Measurements from ENCODE around the gene NKAIN2. TPM values are rescaled to one million over a fixed set of nuclear protein-coding genes. Genes with fewer than 3 reads are reported as not detected.

The NKAIN2 gene
- total RNA-seq, 1 donor from 2014 or later, result 4.6 TPM

DNA sequence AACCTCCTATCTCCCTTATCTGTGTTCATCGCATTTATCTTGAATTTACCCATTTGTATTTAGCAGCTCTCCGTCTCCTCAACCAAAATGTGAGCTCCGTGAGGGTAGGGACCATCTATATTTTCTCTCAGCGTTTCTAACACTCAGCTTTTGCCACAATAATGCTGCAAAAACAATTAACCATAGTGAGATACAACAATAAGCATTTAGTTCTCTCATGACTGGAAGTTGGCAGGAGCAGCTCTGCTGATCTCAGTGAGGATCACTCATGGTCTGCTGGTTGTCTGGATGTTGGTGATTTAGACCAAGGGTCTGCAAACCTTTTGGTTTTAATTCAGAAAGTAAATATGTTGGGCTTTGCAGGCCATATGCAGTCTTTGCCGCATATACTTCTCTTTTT is 763.7 kb downstream of the NKAIN2 start:
- no peak for DNase-seq (ENCODE audit: low spot score)

DNA sequence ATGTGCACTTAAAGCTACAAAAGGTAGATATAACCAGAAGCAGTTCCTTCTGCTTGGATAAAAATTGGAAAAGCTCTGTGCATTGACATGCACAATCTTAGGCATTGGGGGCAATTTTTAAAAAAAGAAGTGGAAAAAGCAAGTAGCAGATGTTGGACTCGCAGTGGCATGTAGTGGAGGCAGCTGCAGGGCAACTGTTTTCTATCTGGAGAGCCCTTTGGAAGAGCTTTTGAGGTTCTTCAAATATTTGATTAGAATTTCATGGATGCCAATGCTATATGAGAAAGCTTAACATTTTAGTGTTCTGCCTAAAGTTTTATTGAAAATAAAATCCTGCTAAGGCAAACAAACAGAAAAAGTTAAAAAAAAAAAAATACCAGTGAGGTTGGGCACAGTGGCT is 770.3 kb downstream of the NKAIN2 start:
- DNase-seq (ENCODE audit: low spot score), result no peak

DNA sequence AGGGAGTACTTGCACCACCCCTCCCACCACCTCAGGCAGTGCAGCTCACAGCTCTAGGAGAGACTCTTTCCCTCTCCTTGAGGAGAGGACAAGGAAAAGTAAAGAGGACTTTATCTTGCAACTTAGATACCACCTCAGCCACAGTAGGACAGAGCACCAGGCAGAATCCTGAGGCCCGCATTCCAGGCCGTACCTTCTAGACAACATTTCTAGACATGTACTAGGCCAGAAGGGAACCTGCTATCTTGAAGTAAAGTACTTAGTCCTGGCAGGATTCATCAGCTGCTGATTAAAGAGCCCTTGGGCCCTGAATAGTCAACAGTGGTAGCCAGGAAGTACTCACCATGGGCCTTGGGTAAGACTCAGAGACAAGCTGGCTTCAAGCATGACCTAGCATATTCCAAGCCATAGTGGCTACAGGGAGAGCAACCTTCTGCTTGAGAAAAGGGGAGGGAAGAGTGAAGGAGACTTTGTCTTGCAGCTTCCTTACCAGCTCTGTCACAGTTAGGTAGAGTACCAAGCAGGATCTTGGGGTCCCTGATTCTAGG is 774.1 kb downstream of the NKAIN2 start:
- DNase-seq (ENCODE audit: low spot score), result no peak

DNA sequence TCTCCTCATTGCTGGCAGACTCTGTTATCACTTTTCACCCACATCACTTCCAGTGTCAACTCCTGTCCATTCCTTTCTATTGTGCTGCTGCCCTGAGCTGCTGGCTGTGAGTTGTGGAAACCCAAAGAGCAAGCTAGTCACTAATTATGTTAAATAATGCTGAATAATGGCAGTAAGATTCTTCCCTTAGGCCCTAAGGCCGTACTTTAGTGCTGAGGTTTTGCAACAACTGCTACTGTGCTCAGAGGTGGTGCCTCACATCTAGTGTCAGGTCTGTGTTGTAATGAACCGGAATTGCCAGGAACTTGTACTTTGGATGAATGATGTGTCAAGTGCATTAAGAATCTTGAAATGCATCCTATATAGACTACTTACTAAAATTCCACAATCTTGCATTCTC is 786.3 kb downstream of the NKAIN2 start:
- DNase-seq (ENCODE audit: low spot score), result no peak

DNA sequence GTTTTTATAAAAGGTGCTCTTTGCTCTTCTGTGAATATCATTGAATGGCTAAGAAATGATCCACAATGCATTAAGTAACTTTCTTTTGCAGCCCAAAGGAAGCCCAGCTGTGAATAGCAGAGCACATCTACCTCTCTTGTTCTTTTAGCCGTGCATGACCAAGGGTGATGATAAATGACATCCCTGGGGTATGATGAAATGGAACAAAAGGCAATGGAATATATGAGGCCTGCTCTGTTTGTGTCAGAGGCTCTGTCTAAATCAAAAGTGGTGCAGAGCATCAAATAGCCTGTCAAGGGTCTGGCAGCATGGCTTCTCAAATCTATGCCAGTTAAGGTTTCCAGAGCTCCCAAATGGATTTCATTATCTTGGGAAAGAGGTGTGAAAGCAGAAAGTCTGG is 796.0 kb downstream of the NKAIN2 start:
- no peak for DNase-seq (ENCODE audit: low spot score)

DNA sequence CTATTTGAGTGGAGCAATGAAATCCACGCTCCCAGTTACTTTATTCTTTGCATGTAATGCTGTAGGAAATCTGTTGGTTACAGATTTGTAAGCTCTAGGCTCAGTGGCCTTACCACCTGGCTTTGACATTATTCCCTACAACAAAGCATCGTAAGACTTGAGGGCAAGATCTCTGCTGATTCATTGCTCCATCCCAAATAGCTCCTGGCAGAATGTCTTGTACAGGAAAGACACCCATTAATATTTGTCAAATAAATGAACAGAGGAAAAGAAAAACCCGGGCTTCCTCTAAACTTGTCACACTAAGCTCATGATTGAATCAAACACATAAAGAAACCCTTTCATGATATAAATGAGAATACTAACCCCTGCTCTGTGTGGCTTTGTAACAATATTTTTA is 801.1 kb downstream of the NKAIN2 start:
- DNase-seq (ENCODE audit: low spot score), result no peak

DNA sequence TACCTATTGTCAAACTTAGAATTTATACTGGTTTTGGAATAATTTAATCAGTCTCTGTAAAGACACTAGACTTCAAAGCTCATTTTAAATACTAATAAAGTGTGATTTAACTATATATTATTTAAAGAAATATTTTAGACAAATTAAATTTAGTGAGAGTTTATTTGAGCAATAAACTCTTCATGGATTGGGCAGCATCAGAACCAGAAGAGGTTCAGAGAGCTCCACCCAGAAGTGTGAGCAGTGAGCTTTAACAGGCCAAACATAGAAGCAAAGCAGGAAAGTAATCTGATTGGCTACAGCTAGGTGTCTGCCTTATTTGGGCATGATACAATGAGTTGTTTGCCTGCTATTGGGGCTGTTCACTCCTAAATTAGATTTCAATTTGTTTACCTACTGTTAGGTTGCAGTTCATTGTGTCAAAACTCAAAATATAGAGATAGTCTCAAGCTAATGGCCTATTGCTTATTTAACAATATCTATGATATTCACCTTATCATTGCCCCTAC is 803.5 kb downstream of the NKAIN2 start:
- no peak for DNase-seq (ENCODE audit: low spot score)

DNA sequence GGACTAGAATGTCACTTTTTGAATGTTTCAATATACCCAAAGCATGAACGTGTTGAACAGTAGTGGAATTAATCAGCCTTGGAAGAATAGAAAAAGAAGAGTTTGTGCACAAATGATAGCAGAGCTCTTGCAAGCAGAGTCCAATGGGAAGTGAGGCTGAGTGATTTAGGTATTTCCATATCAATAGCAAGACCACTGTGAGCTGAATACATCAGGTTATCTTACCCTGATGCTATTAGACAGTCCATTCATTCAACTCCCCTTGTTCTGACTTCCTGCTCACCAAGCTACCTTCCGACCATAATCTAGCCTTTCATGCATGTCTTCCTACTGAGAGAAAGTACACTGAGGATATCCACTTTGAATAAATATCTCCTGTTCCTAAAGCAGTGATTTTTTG is 809.4 kb downstream of the NKAIN2 start:
- no peak for DNase-seq (ENCODE audit: low spot score)

DNA sequence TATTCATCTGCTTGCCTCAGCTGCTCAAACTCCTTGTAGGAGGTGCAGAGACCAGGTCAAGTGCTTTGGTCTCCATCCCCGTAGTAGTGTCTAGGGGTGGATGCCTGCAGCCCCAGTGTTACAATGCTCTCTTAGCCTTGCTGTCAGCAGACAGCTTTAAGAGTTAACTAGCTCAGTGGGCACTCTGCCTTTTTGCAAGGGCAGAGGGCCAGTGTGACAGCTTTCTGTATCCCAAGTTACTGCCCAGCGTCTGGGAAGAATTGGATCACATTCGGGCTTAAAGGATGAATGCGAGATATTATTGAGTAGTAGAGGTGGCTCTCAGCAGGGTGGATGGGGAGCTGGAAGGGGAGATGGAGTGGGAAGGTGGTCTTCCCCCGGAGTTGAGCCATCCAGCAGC is 818.7 kb downstream of the NKAIN2 start:
- no peak for DNase-seq (ENCODE audit: low spot score)

DNA sequence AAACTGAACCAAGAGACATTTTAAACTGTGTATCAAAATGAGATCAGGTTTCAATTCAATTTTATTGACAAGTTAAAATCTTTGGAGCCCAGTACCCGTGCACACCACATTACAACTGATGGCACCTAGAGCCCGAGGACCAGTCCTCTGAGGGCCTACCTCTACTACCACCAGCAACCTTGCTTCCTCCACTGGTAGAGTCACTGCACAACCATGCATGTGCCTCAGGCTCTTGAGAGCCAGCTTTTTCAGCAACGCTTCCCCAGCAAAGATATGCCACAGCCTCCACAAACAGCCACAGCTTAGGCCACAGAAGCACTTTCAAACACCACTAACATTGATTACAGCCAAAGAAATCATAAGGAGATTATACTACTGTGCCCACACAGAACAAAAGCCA is 830.0 kb downstream of the NKAIN2 start:
- DNase-seq (ENCODE audit: low spot score), result no peak

DNA sequence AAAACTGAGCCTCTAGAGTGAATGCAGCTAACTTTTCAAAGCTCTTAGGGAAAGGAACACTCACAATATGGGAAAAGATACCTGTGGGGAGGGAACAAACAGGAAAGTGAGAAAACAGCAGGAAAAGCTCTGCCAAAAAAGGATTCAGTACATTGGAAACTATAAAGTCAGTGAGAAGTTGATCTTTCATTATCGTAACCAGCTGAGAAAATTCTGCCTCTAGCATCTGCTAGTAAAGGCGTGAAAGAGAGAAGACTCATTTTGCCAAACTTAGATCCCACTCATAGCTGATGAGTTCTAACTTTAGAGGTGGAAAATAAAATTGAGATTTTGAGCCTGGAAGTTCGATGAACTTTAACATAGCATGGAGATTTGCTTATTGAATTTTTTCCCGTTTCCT is 836.8 kb downstream of the NKAIN2 start:
- no peak for DNase-seq (ENCODE audit: low spot score)

DNA sequence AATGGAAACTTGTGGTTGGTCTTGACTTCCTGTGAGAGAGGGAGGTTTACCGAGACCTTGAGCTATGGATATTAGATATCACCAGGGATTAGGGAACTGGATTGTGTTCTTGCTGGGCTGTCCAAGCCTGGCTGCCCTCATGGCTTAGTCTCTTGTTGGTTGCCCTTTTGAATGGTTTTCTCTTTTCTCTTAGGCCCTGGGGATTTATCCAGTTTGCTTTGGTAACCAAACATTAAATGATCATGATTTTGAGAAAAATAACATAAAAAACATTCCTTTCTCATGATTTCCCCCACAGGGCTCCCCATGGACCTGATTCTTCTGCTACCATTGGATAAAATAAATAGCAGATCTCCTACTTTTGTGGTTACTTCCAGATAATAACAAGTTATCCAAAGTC is 852.2 kb downstream of the NKAIN2 start:
- no peak for DNase-seq (ENCODE audit: low spot score)

DNA sequence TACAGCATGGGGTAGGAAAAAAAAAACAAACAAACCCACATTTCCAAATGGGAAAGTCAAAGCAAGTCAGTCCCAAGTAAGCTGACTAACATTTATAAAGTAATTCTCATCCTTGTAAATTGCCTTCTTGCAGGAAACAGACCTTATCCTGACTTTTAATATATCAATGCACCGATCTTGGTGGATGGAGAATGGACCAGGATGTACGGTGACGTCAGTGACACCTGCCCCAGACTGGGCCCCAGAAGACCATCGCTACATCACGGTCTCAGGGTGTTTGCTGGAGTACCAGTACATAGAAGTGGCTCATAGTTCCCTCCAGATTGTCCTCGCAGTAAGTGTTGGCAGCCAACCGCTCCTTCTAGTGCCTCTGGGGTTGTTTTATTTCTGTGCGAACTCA is 854.4 kb downstream of the NKAIN2 start:
- DNase-seq (ENCODE audit: low spot score), result no peak

DNA sequence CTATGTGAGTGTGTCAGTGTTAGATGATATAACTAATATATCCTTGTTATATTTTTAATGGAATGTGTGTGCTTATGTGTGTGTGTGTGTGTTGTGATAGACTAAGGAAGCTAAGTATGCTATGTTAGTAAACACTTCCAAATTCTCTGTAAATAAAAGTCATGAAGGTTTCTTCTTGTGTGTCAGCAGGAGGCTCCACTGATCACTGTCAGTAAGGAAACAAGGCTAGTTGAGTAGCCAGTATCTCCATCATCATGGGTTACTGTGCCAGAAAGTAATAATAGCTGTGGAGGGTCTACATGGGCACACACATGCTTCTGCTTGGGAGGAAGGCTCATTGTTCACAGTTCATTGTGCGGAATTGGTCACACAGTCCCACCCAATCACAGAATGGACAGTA is 855.8 kb downstream of the NKAIN2 start:
- DNase-seq (ENCODE audit: low spot score), result no peak

DNA sequence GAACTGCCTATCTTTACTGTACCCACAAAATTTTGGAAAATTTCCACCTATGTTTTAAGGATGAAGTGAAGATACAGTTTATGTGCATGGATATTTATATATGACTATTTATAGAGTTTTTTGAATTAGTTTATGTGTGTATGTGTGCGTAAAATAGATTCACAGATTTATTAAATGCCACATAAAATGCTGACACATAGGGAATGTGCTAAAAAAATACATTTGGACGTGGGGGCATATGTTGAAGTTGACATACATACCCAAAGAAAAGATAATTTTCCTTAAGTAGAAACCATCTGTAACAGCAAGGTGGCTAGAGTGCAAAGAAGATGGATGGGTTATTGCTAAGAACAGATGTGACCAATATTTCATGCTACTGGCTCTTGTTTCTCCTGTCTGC is 856.5 kb downstream of the NKAIN2 start:
- no peak for DNase-seq (ENCODE audit: low spot score)

DNA sequence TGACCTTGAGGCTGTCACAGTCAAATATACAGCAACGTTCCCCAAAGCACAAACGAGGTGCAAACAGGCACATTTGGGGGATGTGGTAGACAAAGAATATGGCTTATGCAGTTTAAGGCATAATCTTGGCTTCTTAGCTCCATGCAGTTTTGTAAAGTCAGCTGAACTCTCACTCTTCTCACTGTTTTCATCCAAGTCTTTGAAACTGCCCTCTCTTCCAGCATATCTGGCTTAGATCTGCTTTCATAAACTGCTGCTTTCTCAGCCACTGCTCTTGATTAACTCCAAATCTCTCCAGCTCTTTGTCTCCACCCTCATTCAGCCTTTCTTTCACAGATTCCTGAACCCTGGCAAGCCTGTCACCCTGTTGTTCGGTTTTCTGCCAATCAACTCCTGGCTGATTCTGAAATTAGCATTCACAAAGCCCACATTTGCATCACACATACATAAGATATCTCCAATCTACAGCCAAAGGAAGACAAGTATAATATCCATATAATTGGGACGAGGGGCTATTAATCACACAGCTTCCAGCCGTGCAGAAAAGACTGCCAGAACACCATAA is 857.5 kb downstream of the NKAIN2 start:
- DNase-seq (ENCODE audit: low spot score), result peak; percentile 7

DNA sequence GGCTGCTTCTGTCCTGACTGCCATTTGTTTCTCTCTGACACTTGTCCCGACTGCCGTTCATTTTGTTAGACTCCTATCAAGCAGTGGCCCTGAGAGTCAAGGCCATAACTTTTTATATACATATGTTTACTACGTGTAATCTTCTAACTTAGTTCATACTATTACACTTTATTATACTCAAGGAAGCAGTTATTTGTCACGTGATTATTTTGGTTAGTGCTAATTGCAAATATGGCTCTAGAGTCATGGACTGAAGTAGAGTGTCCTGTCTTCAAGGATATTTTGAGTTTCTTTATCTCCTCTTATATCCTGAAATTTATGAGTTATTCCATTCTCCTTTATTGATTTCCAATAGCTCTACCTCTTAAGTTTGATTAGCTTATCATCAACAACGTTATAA is 864.4 kb downstream of the NKAIN2 start:
- no peak for DNase-seq (ENCODE audit: low spot score)

DNA sequence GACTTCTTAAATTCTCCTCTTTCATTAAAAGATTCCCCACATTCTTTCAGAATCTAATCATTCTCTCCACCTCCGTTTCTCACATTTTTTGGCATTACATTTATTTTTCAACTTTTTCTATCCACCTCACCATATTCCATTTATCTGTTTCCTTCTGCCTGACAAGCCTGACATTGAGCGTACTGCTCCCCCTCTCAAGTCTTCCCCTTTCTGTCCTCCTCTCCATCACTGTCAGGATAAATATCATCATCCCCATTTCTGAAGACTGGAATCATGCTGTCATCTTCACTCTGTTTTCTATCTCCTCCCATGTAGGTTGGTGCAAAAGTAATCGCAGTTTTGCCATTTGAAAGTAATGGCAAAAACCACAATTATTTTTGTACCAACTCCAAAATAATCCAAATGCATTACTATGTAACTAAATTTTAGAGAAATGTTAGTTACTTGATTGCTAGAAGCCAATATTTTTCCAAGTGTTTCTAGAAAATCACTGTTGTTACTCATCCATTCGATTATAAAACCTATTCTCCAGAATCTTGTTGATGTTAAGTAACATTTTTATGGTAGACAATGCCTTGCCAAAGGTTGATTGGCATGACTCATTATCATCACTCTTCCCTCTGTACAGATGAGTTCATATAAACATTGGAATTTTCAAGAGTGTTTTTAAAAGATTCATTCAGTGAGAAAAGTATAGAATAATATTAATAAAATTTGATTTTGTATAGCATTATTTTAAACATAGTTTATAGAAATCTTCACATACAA is 866.2 kb downstream of the NKAIN2 start:
- no peak for DNase-seq (ENCODE audit: low spot score)

DNA sequence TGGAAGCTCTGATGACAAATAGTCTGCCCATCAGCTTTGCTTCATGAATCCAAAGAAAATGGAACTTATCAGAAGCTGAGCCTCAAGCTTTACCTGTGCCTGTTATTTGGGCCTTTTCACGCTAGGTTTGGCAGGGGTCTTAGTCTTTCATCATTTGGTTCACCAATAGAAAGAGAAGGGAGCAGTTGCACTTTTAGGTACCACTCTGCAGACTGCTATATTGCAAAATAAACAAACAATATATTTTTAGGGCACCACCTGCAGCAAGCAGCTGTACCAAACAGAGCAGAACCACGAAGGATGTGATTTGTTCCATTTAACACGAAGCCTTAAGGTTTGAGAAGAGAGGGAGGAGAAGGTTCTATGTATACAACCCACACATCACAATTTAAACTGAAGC is 867.1 kb downstream of the NKAIN2 start:
- no peak for DNase-seq (ENCODE audit: low spot score)

DNA sequence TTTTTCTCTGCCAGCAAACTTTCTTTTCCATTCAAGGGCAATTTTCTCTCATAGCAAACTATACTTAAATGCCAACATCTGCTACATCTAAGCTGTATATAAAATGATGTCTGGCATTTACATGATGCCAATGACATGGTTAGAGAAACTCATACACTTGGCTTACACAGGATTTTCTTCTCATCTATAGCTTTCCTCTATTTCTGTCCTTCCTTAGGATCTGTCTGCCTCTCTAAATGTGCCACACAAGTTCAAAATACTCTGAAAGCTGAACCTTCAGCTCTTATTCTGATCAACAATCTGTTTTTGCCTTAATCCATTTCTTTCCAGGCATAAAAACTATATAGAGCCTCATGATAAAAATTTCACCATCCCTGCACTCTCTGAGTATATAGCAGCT is 867.7 kb downstream of the NKAIN2 start:
- DNase-seq (ENCODE audit: low spot score), result no peak

DNA sequence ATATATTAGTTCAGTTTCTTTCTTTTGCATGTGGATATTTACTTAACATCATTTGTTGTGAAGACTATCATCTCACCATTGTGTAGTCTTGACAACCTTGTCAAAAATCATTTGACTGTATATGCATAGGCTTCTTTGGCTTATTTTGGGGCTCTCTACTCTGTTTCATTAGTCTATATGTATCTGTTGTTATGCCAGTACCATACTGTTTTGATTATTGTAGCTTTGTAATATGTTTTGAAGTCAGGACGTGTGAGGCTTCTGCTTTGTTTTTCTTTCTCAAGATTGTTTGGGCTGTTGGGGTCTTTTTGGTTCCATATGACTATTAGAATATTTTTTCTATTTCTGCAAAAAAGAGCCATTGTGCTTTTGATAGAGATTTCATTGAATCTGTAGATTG is 870.4 kb downstream of the NKAIN2 start:
- no peak for DNase-seq (ENCODE audit: low spot score)

DNA sequence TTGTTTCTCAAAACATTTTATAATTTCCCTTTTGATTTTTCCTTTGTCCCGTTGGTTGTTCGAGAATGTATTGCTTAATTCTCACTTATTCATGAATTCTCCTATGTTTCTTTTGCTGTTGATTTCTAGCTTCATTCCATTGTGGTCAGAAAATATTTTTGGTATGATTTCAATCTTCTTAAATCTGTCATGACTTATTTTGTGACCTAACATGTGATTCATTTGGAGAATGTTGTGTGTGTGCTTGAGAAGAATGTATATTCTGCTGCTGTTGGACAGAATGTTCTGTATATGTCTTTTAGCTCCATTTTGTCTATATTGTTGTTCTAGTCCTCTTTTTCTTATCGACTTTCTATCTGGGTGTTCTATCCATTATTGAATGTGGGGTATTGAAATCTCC is 872.4 kb downstream of the NKAIN2 start:
- DNase-seq (ENCODE audit: low spot score), result no peak

DNA sequence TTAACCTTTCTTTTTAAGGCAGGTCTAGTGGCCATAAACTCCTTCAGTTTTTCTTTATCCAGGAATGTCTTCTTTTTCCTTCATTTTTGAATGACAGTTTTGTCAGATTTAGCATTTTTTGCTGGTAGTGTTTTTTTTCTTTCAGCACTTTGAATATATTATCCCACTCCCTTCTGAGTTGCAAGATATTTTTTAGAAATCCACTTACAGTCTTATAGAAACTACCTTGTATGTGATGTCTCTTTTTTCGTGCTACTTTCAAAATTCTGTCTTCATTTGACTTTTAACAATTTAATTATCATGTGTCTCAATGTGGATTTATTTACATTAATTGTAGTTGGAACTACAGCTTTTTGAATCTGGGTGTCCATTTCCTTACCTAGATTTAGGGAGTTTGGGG is 874.2 kb downstream of the NKAIN2 start:
- no peak for DNase-seq (ENCODE audit: low spot score)
